Measurements from ENCODE around the gene ETV5. TPM values are rescaled to one million over a fixed set of nuclear protein-coding genes. Genes with fewer than 3 reads are reported as not detected.

The ETV5 gene
- total RNA-seq, 1 experiment from 2014 or later: 65.7 TPM

DNA sequence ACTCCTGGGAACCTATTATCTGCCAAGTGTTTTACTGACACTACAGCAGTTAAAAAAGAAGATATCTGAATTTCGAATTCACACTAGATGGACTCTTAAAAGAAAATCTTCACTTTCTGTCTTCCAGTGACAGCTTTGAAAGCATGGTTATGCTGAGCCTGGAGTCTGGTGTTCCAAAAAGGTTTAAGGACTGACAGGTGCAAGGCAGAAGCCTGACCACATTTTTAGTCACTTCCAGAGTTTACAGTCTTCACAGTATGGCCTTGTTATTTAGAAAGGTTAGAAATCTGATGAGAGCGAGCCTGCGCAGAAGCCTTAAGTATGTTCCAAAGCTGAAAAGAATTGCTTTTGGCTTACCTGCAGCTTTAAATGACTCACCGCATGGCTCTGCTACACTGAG lies 59.9 kb downstream of the ETV5 start:
- Histone ChIP-seq H3K27me3 (ENCODE audit: insufficient read depth, low read depth) (no peaks in the 10 kb centered on the region), H3K9me3 (ENCODE audit: insufficient read depth, low read depth) (no peaks in the 10 kb centered on the region), H3K4me3 (no peak overlapping the region), H3F3A (ENCODE audit: insufficient read depth, low read depth) (peaks cover 8% of the 10 kb centered on the region; the same call in 1 of the 2 replicates), H4K20me1 (ENCODE audit: insufficient read depth) (no peaks in the 10 kb centered on the region), H3K27ac (no peak overlapping the region), H3K4me2 (no peak overlapping the region), H2AFZ (no peak overlapping the region), H3K4me1 (replicated peaks; ENCODE audit: insufficient read depth) (no peaks in the 10 kb centered on the region), H3K36me3 (ENCODE audit: low read depth) (peaks cover 47% of the 10 kb centered on the region), H3K9me2 (ENCODE audit: insufficient read depth) (no peaks in the 10 kb centered on the region), H3K79me2 (ENCODE audit: low read depth) (no peaks in the 10 kb centered on the region)
- no peak for DNase-seq
- POLR2A ChIA-PET (ENCODE audit: unreplicated experiment): interaction anchor here (0.6 to 0.7 kb wide), 2 partner anchors 222 to 408 kb away, joined by 4 read pairs; no protein-coding TSS in a partner anchor
- intact Hi-C loops (cut with micrococcal nuclease; ENCODE audit: unreplicated experiment): no loop called here
- no TSS peak for BruUV-seq (replicated peaks)
- TF ChIP-seq, protein P1, sequence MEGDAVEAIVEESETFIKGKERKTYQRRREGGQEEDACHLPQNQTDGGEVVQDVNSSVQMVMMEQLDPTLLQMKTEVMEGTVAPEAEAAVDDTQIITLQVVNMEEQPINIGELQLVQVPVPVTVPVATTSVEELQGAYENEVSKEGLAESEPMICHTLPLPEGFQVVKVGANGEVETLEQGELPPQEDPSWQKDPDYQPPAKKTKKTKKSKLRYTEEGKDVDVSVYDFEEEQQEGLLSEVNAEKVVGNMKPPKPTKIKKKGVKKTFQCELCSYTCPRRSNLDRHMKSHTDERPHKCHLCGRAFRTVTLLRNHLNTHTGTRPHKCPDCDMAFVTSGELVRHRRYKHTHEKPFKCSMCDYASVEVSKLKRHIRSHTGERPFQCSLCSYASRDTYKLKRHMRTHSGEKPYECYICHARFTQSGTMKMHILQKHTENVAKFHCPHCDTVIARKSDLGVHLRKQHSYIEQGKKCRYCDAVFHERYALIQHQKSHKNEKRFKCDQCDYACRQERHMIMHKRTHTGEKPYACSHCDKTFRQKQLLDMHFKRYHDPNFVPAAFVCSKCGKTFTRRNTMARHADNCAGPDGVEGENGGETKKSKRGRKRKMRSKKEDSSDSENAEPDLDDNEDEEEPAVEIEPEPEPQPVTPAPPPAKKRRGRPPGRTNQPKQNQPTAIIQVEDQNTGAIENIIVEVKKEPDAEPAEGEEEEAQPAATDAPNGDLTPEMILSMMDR (conservative IDR thresholded peaks at IDR 0.05): no peak
- no peak for TF ChIP-seq EZH2 (IDR thresholded peaks at IDR 0.05; ENCODE audit: low read depth)
- CTCF ChIA-PET: no interaction called here

DNA sequence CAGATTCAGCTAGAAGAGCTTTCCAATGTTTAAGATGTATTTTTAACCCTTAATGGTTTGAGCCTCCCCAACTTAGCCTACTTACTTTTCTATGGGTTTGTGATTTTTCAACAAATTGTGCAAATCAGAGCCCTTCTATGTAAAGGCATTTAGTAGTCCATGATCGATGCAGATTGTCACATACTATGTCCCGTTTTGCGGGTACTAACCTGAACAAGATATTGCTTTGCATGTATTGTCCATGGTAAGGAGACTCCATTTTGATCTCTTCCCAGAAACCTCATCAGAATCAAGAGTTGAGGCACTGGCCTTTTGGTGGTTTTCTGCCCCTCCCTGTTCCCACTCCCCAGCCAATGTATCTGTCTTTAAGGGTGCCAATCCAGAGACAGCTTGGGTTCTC lies 60.8 kb downstream of the ETV5 start:
- no peak overlapping the region for H3K27ac ChIP-seq
- no peaks in the 10 kb centered on the region for H3K27me3 ChIP-seq (ENCODE audit: insufficient read depth, low read depth)
- no peaks in the 10 kb centered on the region for H3K9me3 ChIP-seq (ENCODE audit: insufficient read depth, low read depth)
- no peak for DNase-seq
- no peak overlapping the region for H2AFZ ChIP-seq
- H3K9me2 ChIP-seq (ENCODE audit: insufficient read depth): no peaks in the 10 kb centered on the region
- no TSS peak for BruUV-seq (replicated peaks)
- intact Hi-C loops (cut with micrococcal nuclease; ENCODE audit: unreplicated experiment): no loop called here
- CTCF ChIA-PET: no interaction called here
- TF ChIP-seq, protein P1 (conservative IDR thresholded peaks at IDR 0.05): no peak
- TF ChIP-seq EZH2 (IDR thresholded peaks at IDR 0.05; ENCODE audit: low read depth): no peak
- H3K79me2 ChIP-seq (ENCODE audit: low read depth): no peaks in the 10 kb centered on the region
- H3K4me2 ChIP-seq: no peak overlapping the region
- no peaks in the 10 kb centered on the region for H4K20me1 ChIP-seq (ENCODE audit: insufficient read depth)
- H3K4me1 ChIP-seq (replicated peaks; ENCODE audit: insufficient read depth): no peaks in the 10 kb centered on the region
- peaks cover 42% of the 10 kb centered on the region for H3K36me3 ChIP-seq (ENCODE audit: low read depth)
- H3F3A ChIP-seq (ENCODE audit: insufficient read depth, low read depth): peaks cover 8% of the 10 kb centered on the region; the same call in 1 of the 2 replicates
- H3K4me3 ChIP-seq: no peak overlapping the region
- POLR2A ChIA-PET (ENCODE audit: unreplicated experiment): no interaction called here

DNA sequence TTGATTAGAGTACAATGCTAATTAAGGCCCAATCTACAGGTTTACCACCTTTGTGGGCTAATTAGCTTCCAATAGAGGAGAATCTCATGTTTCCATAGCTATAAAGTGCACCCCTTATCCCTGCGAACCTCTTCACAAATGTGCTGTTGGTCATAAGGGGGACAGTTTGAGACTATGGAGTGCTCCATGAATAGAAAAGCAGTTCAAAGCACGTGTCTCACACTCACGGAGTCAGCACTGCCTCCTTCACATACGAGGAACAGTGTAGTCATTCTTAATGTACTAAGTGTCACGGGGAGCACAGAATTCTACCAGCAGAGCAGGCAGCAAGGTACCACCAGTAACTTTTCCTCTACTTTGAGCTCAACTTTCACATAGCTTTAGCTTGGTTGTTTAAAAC lies 62.1 kb downstream of the ETV5 start:
- peaks cover 34% of the 10 kb centered on the region for H3K36me3 ChIP-seq (ENCODE audit: low read depth)
- no peaks in the 10 kb centered on the region for H3K79me2 ChIP-seq (ENCODE audit: low read depth)
- no peaks in the 10 kb centered on the region for H3K9me3 ChIP-seq (ENCODE audit: insufficient read depth, low read depth)
- H3K4me2 ChIP-seq: no peak overlapping the region
- H3K27ac ChIP-seq: no peak overlapping the region
- no TSS peak for BruUV-seq (replicated peaks)
- no peaks in the 10 kb centered on the region for H3K27me3 ChIP-seq (ENCODE audit: insufficient read depth, low read depth)
- POLR2A ChIA-PET (ENCODE audit: unreplicated experiment): no interaction called here
- peaks cover 8% of the 10 kb centered on the region; the same call in 1 of the 2 replicates for H3F3A ChIP-seq (ENCODE audit: insufficient read depth, low read depth)
- H3K4me1 ChIP-seq (replicated peaks; ENCODE audit: insufficient read depth): no peaks in the 10 kb centered on the region
- DNase-seq: no peak
- intact Hi-C loops (cut with micrococcal nuclease; ENCODE audit: unreplicated experiment): no loop called here
- CTCF ChIA-PET: interaction anchor here (0.5 kb wide), 1 partner anchor 212 kb away, joined by 4 read pairs; no protein-coding TSS in a partner anchor
- H3K4me3 ChIP-seq: no peak overlapping the region
- H2AFZ ChIP-seq: no peak overlapping the region
- no peaks in the 10 kb centered on the region for H3K9me2 ChIP-seq (ENCODE audit: insufficient read depth)
- H4K20me1 ChIP-seq (ENCODE audit: insufficient read depth): no peaks in the 10 kb centered on the region
- TF ChIP-seq, protein P1 (conservative IDR thresholded peaks at IDR 0.05): no peak
- TF ChIP-seq EZH2 (IDR thresholded peaks at IDR 0.05; ENCODE audit: low read depth): no peak
